GM19023 (cell line): ENCODE measurements around the gene CDK11B.
"Not testable (repeated sequence)": the region's sequence is repeated elsewhere in the genome, so short reads cannot be mapped to it uniquely, and the experiment has no call there.

ENCODE experiments used
- ATAC-seq: cut with Tn5 transposase; IDR thresholded peaks from one replicate; pipeline ENCODE4 v1.9.1; 2021; ENCODE audit warnings: mild to moderate bottlenecking, moderate library complexity; ENCODE audit not compliant: unreplicated experiment

The CDK11B gene

GRCh38 chr1:1683104-1683905 is 24.5 kb upstream of the CDK11B start:
- no peak for ATAC-seq

GRCh38 chr1:1680912-1681273 is 22.1 kb upstream of the CDK11B start:
- ATAC-seq: no peak

GRCh38 chr1:1680031-1680911 is 21.5 kb upstream of the CDK11B start:
- no peak for ATAC-seq

GRCh38 chr1:1678581-1679380 is 20.0 kb upstream of the CDK11B start:
- no peak for ATAC-seq

- peak; percentile 59 for ATAC-seq
Measured at GRCh38 chr1:1677718-1678580, 19.1 kb upstream of the CDK11B start.

GRCh38 chr1:1676087-1676486 is 17.3 kb upstream of the CDK11B start:
- not testable (repeated sequence) for ATAC-seq

GRCh38 chr1:1675218-1675617 is 16.4 kb upstream of the CDK11B start:
- not testable (repeated sequence) for ATAC-seq

- not testable (repeated sequence) for ATAC-seq
Measured at GRCh38 chr1:1674806-1675205, 16.0 kb upstream of the CDK11B start.

GRCh38 chr1:1672181-1672965 is 13.6 kb upstream of the CDK11B start:
- no peak for ATAC-seq

- no peak for ATAC-seq
Measured at GRCh38 chr1:1671365-1672119, 12.7 kb upstream of the CDK11B start.

- no peak for ATAC-seq
Measured at GRCh38 chr1:1670866-1671265, 12.1 kb upstream of the CDK11B start.

- ATAC-seq: no peak
Measured at GRCh38 chr1:1669468-1670440, 10.9 kb upstream of the CDK11B start.

GRCh38 chr1:1666526-1666925 is 7.7 kb upstream of the CDK11B start:
- no peak for ATAC-seq

- ATAC-seq: no peak
Measured at GRCh38 chr1:1665815-1666251, 7.0 kb upstream of the CDK11B start.

GRCh38 chr1:1664941-1665814 is 6.4 kb upstream of the CDK11B start:
- ATAC-seq: no peak

GRCh38 chr1:1664318-1664717 is 5.5 kb upstream of the CDK11B start:
- not testable (repeated sequence) for ATAC-seq
